GM12878 (cell line): ENCODE results near the gene CACNA1G. TPM values are rescaled to one million over a fixed set of nuclear protein-coding genes. Genes with fewer than 3 reads are reported as not detected.
A peak's percentile ranks its signal among the peaks of the same experiment; 100 is the strongest.

Experiments
- ATAC-seq: fragments of 200-7000 bp; cut with Tn5 transposase; 3 replicates; pipeline ENCODE4 v1.9.1; 2020; ENCODE audit warnings: mild to moderate bottlenecking, moderate library complexity
- BruUV-seq: library from RNA; stranded (reverse); fragments of 400-500 nt; replicated peaks from 2 replicates; lab custom pipeline; 2021; lab: Mats Ljungman, UMichigan
- CTCF ChIA-PET: fragments of 300-600 bp; sonication (Branson Sonifier 250); formaldehyde crosslinking; extraction: SDS; loops from one replicate; lab custom pipeline; 2021; ENCODE audit warnings: inconsistent platforms; lab: Yijun Ruan, JAX
- POLR2A ChIA-PET: fragments of 350-600 bp; formaldehyde crosslinking; extraction: SDS; loops from one replicate; lab custom pipeline; 2021; ENCODE audit warnings: inconsistent platforms; lab: Charles Lee
- RAD21 ChIA-PET: fragments of 300-600 bp; sonication (Branson Sonifier 250); formaldehyde crosslinking; loops from one replicate; lab custom pipeline; 2023; ENCODE audit warnings: antibody characterized with exemption; ENCODE audit not compliant: unreplicated experiment; lab: Charles Lee
- SMC1A ChIA-PET: fragments of 300-600 bp; sonication (Branson Sonifier 250); formaldehyde crosslinking; loops from one replicate; lab custom pipeline; 2023; ENCODE audit not compliant: unreplicated experiment, uncharacterized antibody; lab: Charles Lee
- DNase-seq: peaks from one replicate; pipeline ENCODE4 v3.0.0-alpha.2; 2011; ENCODE audit warnings: low read depth, low spot score
- FAIRE-seq: peaks from 3 replicates; lab custom pipeline; 2011; peaks lifted over from hg19 to GRCh38; lab: Jason Lieb, UNC
- H2AFZ ChIP-seq: 2 replicates; pipeline ENCODE4 v1.6.0; 2011; ENCODE audit warnings: low read depth, low read length, control low read depth; ENCODE audit not compliant: control insufficient read depth
- H3K27ac ChIP-seq: 2 replicates; pipeline ENCODE4 v1.5.1; 2011; ENCODE audit warnings: control low read depth; ENCODE audit not compliant: control insufficient read depth, insufficient read depth
- H3K27me3 ChIP-seq, 2 experiments: replicated peaks in 1 of 2; 2 replicates each; pipeline versions ENCODE4 v1.6.0 to v1.6.1; 2011; ENCODE audit warnings: low read length in 1 of 2; ENCODE audit not compliant: control insufficient read depth in 2 of 2, insufficient read depth in 2 of 2
- H3K36me3 ChIP-seq, 2 experiments: 2 replicates each; pipeline ENCODE4 v1.5.1; 2011; ENCODE audit warnings: low read length in 1 of 2; ENCODE audit not compliant: control insufficient read depth in 2 of 2, insufficient read depth in 2 of 2
- H3K4me1 ChIP-seq: 2 replicates; pipeline ENCODE4 v1.6.1; 2011; ENCODE audit warnings: mild to moderate bottlenecking, low read length, moderate library complexity, mixed read lengths; ENCODE audit not compliant: control insufficient read depth, insufficient read depth
- H3K4me2 ChIP-seq: 2 replicates; pipeline ENCODE4 v1.6.0; 2011; ENCODE audit warnings: control low read depth; ENCODE audit not compliant: control insufficient read depth, insufficient read depth
- H3K4me3 ChIP-seq: fragments of 200-600 bp; sonication (generic); 2 replicates; pipeline ENCODE4 v1.5.1; 2016
- H3K79me2 ChIP-seq: 2 replicates; pipeline ENCODE4 v1.6.0; 2011; ENCODE audit warnings: low read length; ENCODE audit not compliant: control insufficient read depth, insufficient read depth
- H3K9ac ChIP-seq: 2 replicates; pipeline ENCODE4 v1.8.0; 2011; ENCODE audit warnings: low read length, control low read depth, mixed read lengths; ENCODE audit not compliant: control insufficient read depth, insufficient read depth
- H3K9me3 ChIP-seq: replicated peaks from 3 replicates; pipeline ENCODE4 v1.5.1; 2011; ENCODE audit warnings: mild to moderate bottlenecking, low read length; ENCODE audit not compliant: control insufficient read depth, insufficient read depth
- H4K20me1 ChIP-seq: 2 replicates; pipeline ENCODE4 v1.6.0; 2011; ENCODE audit not compliant: control insufficient read depth, insufficient read depth
- CBX3 ChIP-seq: fragments of 200-600 bp; sonication (generic); IDR thresholded peaks from 2 replicates; pipeline ENCODE4 v1.6.1; 2016; ENCODE audit warnings: low read depth, borderline replicate concordance
- GATAD2B ChIP-seq: fragments of 450-650 bp; conservative IDR thresholded peaks from 2 replicates; pipeline ENCODE4 v1.6.1; 2017; ENCODE audit warnings: low read depth, mild to moderate bottlenecking, moderate library complexity
- RELA ChIP-seq: fragments of 450-650 bp; IDR thresholded peaks from 2 replicates; pipeline ENCODE4 v1.8.0; 2014; ENCODE audit warnings: borderline replicate concordance; ENCODE audit not compliant: partially characterized antibody
- ZBTB4 ChIP-seq: fragments of 450-650 bp; formaldehyde crosslinking; IDR thresholded peaks from 2 replicates; pipeline ENCODE4 v1.4.0; 2022; ENCODE audit warnings: mild to moderate bottlenecking, moderate library complexity
- WGBS: methylation state at CpG from one replicate; pipeline ENCODE4 v1.1.6; 2016; ENCODE audit warnings: low lambda C conversion rate; ENCODE audit not compliant: insufficient replicate concordance, insufficient coverage; ENCODE audit errors: missing lambda C conversion rate; 5-methylcytosine and 5-hydroxymethylcytosine counted together
- in situ Hi-C: fragments of 300-500 bp; cut with MboI; formaldehyde crosslinking; loops from 9 replicates; pipeline ENCODE4 v1.14.3; 2018; ENCODE audit warnings: mixed read lengths
- intact Hi-C: fragments of 100-400 bp; cut with micrococcal nuclease; formaldehyde crosslinking; loops from one replicate; pipeline ENCODE4 v1.14.2; 2022; ENCODE audit not compliant: unreplicated experiment
- polyA plus RNA-seq, 11 experiments: library from polyadenylated mRNA; depleted of rRNA in 4 of 11; unstranded in 6 of 11; stranded (reverse) in 5 of 11; fragments of >200 nt; fragmentation: Nextera tagmentation in 4 of 11; fragmentation: Illumina TruSeq in 1 of 11; extraction: Ambion mirVana in 4 of 11; extraction: Trizol in 1 of 11; gene quantifications; 1 replicate in 1 of 11; 2 replicates in 10 of 11; pipeline versions ENCODE4 v1.2.1 to v1.2.3, GENCODE V29; 2011 to 2016; ENCODE audit warnings: inconsistent platforms in 2 of 11, missing spikeins in 2 of 11, low read depth in 1 of 11
- total RNA-seq, 4 experiments: library from RNA; depleted of rRNA in 3 of 4; stranded (reverse); fragments of >200 nt in 3 of 4; fragmentation: Illumina TruSeq in 1 of 4; extraction: Trizol in 1 of 4; gene quantifications; 2 replicates each; pipeline versions ENCODE4 v1.2.1 to v1.2.3, GENCODE V29; 2013 to 2021

CACNA1G gene
- total and polyA plus RNA-seq, 10 of the 15 experiments (the other 5 are each of a cell fraction or from before 2014, with no cell fraction given) = 0.03 to 0.15 TPM; not detected in 8

GRCh38 chr17:50541402-50541715, 19.2 kb upstream of the CACNA1G start:
- Histone ChIP-seq H3K79me2 (no peaks in the 10 kb centered on the region), H3K4me2 (peak overlapping the region; percentile 91; the same call in 1 of the 2 replicates), H3K36me3 (no peaks in the 10 kb centered on the region), H3K4me1 (peaks cover 10% of the 10 kb centered on the region), H3K27me3 (no peaks in the 10 kb centered on the region), H3K9ac (no peak overlapping the region), H3K9me3 (no peaks in the 10 kb centered on the region), H2AFZ (peak overlapping the region; percentile 93), H3K27ac (no peak overlapping the region), H4K20me1 (no peaks in the 10 kb centered on the region), H3K4me3 (peak overlapping the region; percentile 55; the same call in 1 of the 2 replicates)
- ChIA-PET RAD21 (interaction anchor here (0.5 to 2.2 kb wide), 5 partner anchors 26 to 186 kb away, joined by 3 to 13 read pairs (median 3); no protein-coding TSS in a partner anchor), SMC1A (interaction anchor here (1.0 to 1.8 kb wide), 3 partner anchors 36 to 59 kb away, joined by 3 to 8 read pairs (median 3); no protein-coding TSS in a partner anchor), CTCF (interaction anchor here (0.7 to 3.2 kb wide), 7 partner anchors 9 to 341 kb away, joined by 3 to 12 read pairs (median 3); no protein-coding TSS in a partner anchor), POLR2A (interaction anchor here (0.6 to 1.4 kb wide), 5 partner anchors 9 to 326 kb away, joined by 3 to 4 read pairs (median 3); no protein-coding TSS in a partner anchor)
- TF ChIP-seq RELA = no peak
- no peak for TF ChIP-seq GATAD2B
- TF ChIP-seq ZBTB4 (CRISPR knock-in tag) = no peak
- TF ChIP-seq CBX3 = no peak
- no peak for FAIRE-seq
- no peak for DNase-seq
- in situ Hi-C loops = loop anchor here (5.0 to 10.0 kb wide), 4 partner anchors 51 to 413 kb away; no protein-coding TSS in a partner anchor
- 41% methylated on average over 9 of the region's 9 CpGs for WGBS
- intact Hi-C loops = loop anchor here (10.0 kb wide), 1 partner anchor 413 kb away; no protein-coding TSS in a partner anchor
- peak; percentile 2; the same call in 1 of the 3 replicates for ATAC-seq
- BruUV-seq = no TSS peak
